H9 (cell line): ENCODE data around the gene EFHD1. TPM values are rescaled to one million over a fixed set of nuclear protein-coding genes. Genes with fewer than 3 reads are reported as not detected.

Source experiments
- DNase-seq: peaks from one replicate; pipeline ENCODE4 v3.0.0-alpha.2; 2017
- H2AFZ ChIP-seq: one replicate; pipeline ENCODE4 v1.6.1; 2013; ENCODE audit warnings: mild to moderate bottlenecking, low read length, control low read depth, moderate library complexity
- H2AK5ac ChIP-seq: 2 replicates; pipeline ENCODE4 v1.6.1; 2013; ENCODE audit warnings: low read length, control low read depth, mixed read lengths; ENCODE audit not compliant: insufficient read length
- H2BK120ac ChIP-seq: one replicate; pipeline ENCODE4 v1.6.1; 2013; ENCODE audit warnings: low read depth, mild to moderate bottlenecking, low read length, control low read depth, inconsistent platforms; ENCODE audit not compliant: poor library complexity, severe bottlenecking
- H2BK12ac ChIP-seq: 2 replicates; pipeline ENCODE4 v1.6.1; 2013; ENCODE audit warnings: low read length, control low read depth, mixed read lengths, low read depth; ENCODE audit not compliant: insufficient read length
- H2BK15ac ChIP-seq: 2 replicates; pipeline ENCODE4 v1.6.1; 2013; ENCODE audit warnings: low read depth, low read length, control low read depth
- H2BK20ac ChIP-seq: one replicate; pipeline ENCODE4 v1.6.1; 2013; ENCODE audit warnings: low read depth, mild to moderate bottlenecking, low read length, control low read depth, inconsistent platforms; ENCODE audit not compliant: poor library complexity, severe bottlenecking
- H2BK5ac ChIP-seq: 2 replicates; pipeline ENCODE4 v1.6.1; 2013; ENCODE audit warnings: low read length, control low read depth, mixed read lengths; ENCODE audit not compliant: insufficient read length
- H3K14ac ChIP-seq: 2 replicates; pipeline ENCODE4 v1.6.1; 2013; ENCODE audit warnings: low read length, control low read depth; ENCODE audit not compliant: insufficient read depth
- H3K18ac ChIP-seq: 2 replicates; pipeline ENCODE4 v1.6.1; 2013; ENCODE audit warnings: low read depth, mild to moderate bottlenecking, mixed read lengths, low read length, control low read depth; ENCODE audit not compliant: insufficient read length
- H3K23ac ChIP-seq: 2 replicates; pipeline ENCODE4 v1.6.1; 2013; ENCODE audit warnings: low read length, control low read depth, mixed read lengths, low read depth; ENCODE audit not compliant: insufficient read length
- H3K23me2 ChIP-seq: 2 replicates; pipeline ENCODE4 v1.6.1; 2013; ENCODE audit warnings: low read depth, mild to moderate bottlenecking, mixed read lengths, low read length, control low read depth; ENCODE audit not compliant: insufficient read length, poor library complexity, severe bottlenecking
- H3K27ac ChIP-seq: 2 replicates; pipeline ENCODE4 v1.5.1; 2013; ENCODE audit warnings: low read length, control low read depth, mixed read lengths, low read depth; ENCODE audit not compliant: insufficient read length
- H3K27me3 ChIP-seq: 2 replicates; pipeline ENCODE4 v1.6.1; 2013; ENCODE audit warnings: low read length, control low read depth, inconsistent platforms; ENCODE audit not compliant: insufficient read depth
- H3K4ac ChIP-seq: 2 replicates; pipeline ENCODE4 v1.6.1; 2013; ENCODE audit warnings: low read depth, mild to moderate bottlenecking, control low read depth, inconsistent platforms, low read length, moderate library complexity
- H3K4me1 ChIP-seq: 2 replicates; pipeline ENCODE4 v1.6.1; 2013; ENCODE audit warnings: low read length, control low read depth, inconsistent platforms; ENCODE audit not compliant: insufficient read depth
- H3K4me2 ChIP-seq: 2 replicates; pipeline ENCODE4 v1.6.1; 2013; ENCODE audit warnings: low read length, control low read depth, mixed read lengths; ENCODE audit not compliant: insufficient read length, insufficient read depth
- H3K56ac ChIP-seq: 2 replicates; pipeline ENCODE4 v1.6.1; 2013; ENCODE audit warnings: low read depth, mild to moderate bottlenecking, mixed read lengths, low read length, control low read depth; ENCODE audit not compliant: insufficient read length
- H3K79me1 ChIP-seq: 2 replicates; pipeline ENCODE4 v1.6.1; 2013; ENCODE audit warnings: low read depth, mild to moderate bottlenecking, moderate library complexity, low read length, control low read depth, inconsistent platforms; ENCODE audit not compliant: insufficient read depth, poor library complexity, severe bottlenecking
- H3K79me2 ChIP-seq: 2 replicates; pipeline ENCODE4 v1.6.1; 2013; ENCODE audit warnings: low read length, control low read depth, inconsistent platforms; ENCODE audit not compliant: insufficient read depth
- H3K9ac ChIP-seq: 2 replicates; pipeline ENCODE4 v1.6.1; 2013; ENCODE audit warnings: low read length, control low read depth, mixed read lengths; ENCODE audit not compliant: insufficient read length; ENCODE audit errors: extremely low read depth
- H3K9me3 ChIP-seq: one replicate; pipeline ENCODE4 v1.6.1; 2013; ENCODE audit warnings: low read depth, low read length, inconsistent platforms; ENCODE audit not compliant: control insufficient read depth
- H3T11ph ChIP-seq: one replicate; pipeline ENCODE4 v1.6.1; 2013; ENCODE audit warnings: mild to moderate bottlenecking, low read length, control low read depth, inconsistent platforms
- H4K20me1 ChIP-seq: one replicate; pipeline ENCODE4 v1.6.1; 2013; ENCODE audit not compliant: control insufficient read depth, insufficient read length, insufficient read depth
- H4K5ac ChIP-seq: 2 replicates; pipeline ENCODE4 v1.6.1; 2013; ENCODE audit warnings: low read depth, mild to moderate bottlenecking, mixed read lengths, low read length, control low read depth; ENCODE audit not compliant: insufficient read length
- H4K8ac ChIP-seq: replicated peaks from 2 replicates; pipeline ENCODE4 v1.6.1; 2013; ENCODE audit warnings: low read length, control low read depth, mixed read lengths, low read depth; ENCODE audit not compliant: insufficient read length
- H4K91ac ChIP-seq: 2 replicates; pipeline ENCODE4 v1.6.1; 2013; ENCODE audit warnings: low read depth, mild to moderate bottlenecking, moderate library complexity, mixed read lengths, low read length, control low read depth; ENCODE audit not compliant: insufficient read length
- H3K27ac Mint-ChIP-seq, 3 experiments: 2 replicates in 2 of 3; 3 replicates in 1 of 3; pipeline ENCODE4 v1.8.0; 2020 to 2021; ENCODE audit warnings: mixed read lengths in 3 of 3, mild to moderate bottlenecking in 1 of 3, moderate library complexity in 1 of 3
- H3K27me3 Mint-ChIP-seq: 2 replicates; pipeline ENCODE4 v1.8.0; 2021; ENCODE audit warnings: low read depth, mild to moderate bottlenecking, moderate library complexity, mixed read lengths
- H3K36me3 Mint-ChIP-seq, 3 experiments: 2 replicates in 2 of 3; 3 replicates in 1 of 3; pipeline ENCODE4 v1.8.0; 2020 to 2021; ENCODE audit warnings: low read depth in 3 of 3, mixed read lengths in 3 of 3; ENCODE audit not compliant: insufficient read depth in 1 of 3
- H3K4me1 Mint-ChIP-seq, 2 experiments: 2 replicates each; pipeline ENCODE4 v1.8.0; 2020; ENCODE audit warnings: mixed read lengths in 2 of 2
- H3K4me3 Mint-ChIP-seq, 2 experiments: 2 replicates in 1 of 2; 3 replicates in 1 of 2; pipeline ENCODE4 v1.8.0; 2020 to 2021; ENCODE audit warnings: mild to moderate bottlenecking in 2 of 2, mixed read lengths in 2 of 2, moderate library complexity in 1 of 2
- H3K9me3 Mint-ChIP-seq, 2 experiments: 2 replicates in 1 of 2; 3 replicates in 1 of 2; pipeline ENCODE4 v1.8.0; 2020; ENCODE audit warnings: mild to moderate bottlenecking in 2 of 2, mixed read lengths in 2 of 2, moderate library complexity in 1 of 2
- WGBS: extraction: QIAGEN DNeasy Blood & Tissue Kit; methylation state at CpG from one replicate; pipeline ENCODE4 v1.1.7; 2013; ENCODE audit warnings: missing lambda C conversion rate, low lambda C conversion rate, mixed read lengths; ENCODE audit not compliant: insufficient read length; ENCODE audit errors: extremely low coverage; 5-methylcytosine and 5-hydroxymethylcytosine counted together
- total RNA-seq: library from RNA; stranded (reverse); gene quantifications from 2 replicates; pipeline ENCODE4 v1.2.1, GENCODE V29; 2021
- TF ChIP-seq, protein P1 (sequence below): fragments of 200-600 bp; sonication (generic); conservative IDR thresholded peaks from 3 replicates; pipeline ENCODE4 v1.8.0; 2021; ENCODE audit warnings: antibody characterized with exemption, mild to moderate bottlenecking

The EFHD1 gene
- total RNA-seq, 1 experiment from 2014 or later: 2.8 TPM

DNA sequence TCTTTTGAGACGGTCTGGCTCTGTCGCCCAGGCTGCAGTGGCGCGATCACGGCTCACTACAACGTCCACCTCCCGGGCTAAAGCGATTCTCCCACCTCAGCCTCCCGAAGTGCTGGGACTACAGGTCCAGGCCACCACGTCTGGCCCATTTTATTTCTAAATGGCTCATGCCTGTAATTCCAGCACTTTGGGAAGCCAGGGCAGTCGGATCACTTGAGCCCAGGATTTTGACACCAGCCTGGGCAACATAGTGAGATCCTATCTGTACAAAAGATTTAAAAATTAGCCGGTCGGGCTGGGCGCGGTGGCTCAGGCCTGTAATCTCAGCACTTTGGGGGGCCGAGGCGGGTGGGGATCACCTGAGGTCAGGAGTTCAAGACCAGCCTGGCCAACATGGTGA lies 26.4 kb upstream of the EFHD1 start:
- WGBS: no CpG with 5 or more reads among the region's 17 CpGs

More for the DNA sequence above, 26.4 kb upstream of the EFHD1 start:
- Histone ChIP-seq H3K9me3 (no peaks in the 10 kb centered on the region), H2BK15ac (no peak overlapping the region), H3K79me2 (no peaks in the 10 kb centered on the region), H3K18ac (no peak overlapping the region), H3K27ac (no peak overlapping the region), H4K8ac (no peak overlapping the region), H3K27me3 (no peaks in the 10 kb centered on the region), H2BK12ac (no peak overlapping the region), H2BK120ac (no peak overlapping the region), H2BK5ac (no peak overlapping the region), H3K23ac (no peak overlapping the region), H3K4me1 (no peaks in the 10 kb centered on the region), H4K20me1 (no peaks in the 10 kb centered on the region), H4K91ac (no peak overlapping the region), H4K5ac (no peak overlapping the region), H3T11ph (no peak overlapping the region), H3K9ac (no peak overlapping the region), H3K56ac (no peak overlapping the region), H2BK20ac (no peak overlapping the region), H3K79me1 (no peaks in the 10 kb centered on the region), H3K4ac (no peak overlapping the region), H2AFZ (no peak overlapping the region), H3K14ac (no peak overlapping the region), H2AK5ac (no peak overlapping the region), H3K4me2 (no peak overlapping the region), H3K23me2 (peaks cover 3% of the 10 kb centered on the region)
- H3K9me3 Mint-ChIP-seq: no peaks in the 10 kb centered on the region; a peak in 1 of 5 replicates
- H3K36me3 Mint-ChIP-seq: no peaks in the 10 kb centered on the region
- no peak overlapping the region for H3K27ac Mint-ChIP-seq
- peaks cover 11% of the 10 kb centered on the region for H3K27me3 Mint-ChIP-seq
- no peaks in the 10 kb centered on the region; a peak in 1 of 4 replicates for H3K4me1 Mint-ChIP-seq
- TF ChIP-seq, protein P1, sequence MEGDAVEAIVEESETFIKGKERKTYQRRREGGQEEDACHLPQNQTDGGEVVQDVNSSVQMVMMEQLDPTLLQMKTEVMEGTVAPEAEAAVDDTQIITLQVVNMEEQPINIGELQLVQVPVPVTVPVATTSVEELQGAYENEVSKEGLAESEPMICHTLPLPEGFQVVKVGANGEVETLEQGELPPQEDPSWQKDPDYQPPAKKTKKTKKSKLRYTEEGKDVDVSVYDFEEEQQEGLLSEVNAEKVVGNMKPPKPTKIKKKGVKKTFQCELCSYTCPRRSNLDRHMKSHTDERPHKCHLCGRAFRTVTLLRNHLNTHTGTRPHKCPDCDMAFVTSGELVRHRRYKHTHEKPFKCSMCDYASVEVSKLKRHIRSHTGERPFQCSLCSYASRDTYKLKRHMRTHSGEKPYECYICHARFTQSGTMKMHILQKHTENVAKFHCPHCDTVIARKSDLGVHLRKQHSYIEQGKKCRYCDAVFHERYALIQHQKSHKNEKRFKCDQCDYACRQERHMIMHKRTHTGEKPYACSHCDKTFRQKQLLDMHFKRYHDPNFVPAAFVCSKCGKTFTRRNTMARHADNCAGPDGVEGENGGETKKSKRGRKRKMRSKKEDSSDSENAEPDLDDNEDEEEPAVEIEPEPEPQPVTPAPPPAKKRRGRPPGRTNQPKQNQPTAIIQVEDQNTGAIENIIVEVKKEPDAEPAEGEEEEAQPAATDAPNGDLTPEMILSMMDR: no peak
- DNase-seq: no peak
- H3K4me3 Mint-ChIP-seq: no peak overlapping the region
